NCI-H2107 treated with DMSO at 0.1 percent for 48 hours (cell line): ENCODE data around the gene ARHGDIG.
A peak's percentile ranks its signal among the peaks of the same experiment; 100 is the strongest.

Source experiments
- DNase-seq: peaks from one replicate; lab custom pipeline; 2025; ENCODE audit not compliant: unreplicated experiment; lab: John Stamatoyannopoulos, UW

The ARHGDIG gene

GRCh38 chr16:279531-279930, 860 bp upstream of the ARHGDIG start:
- DNase-seq, result no peak

GRCh38 chr16:280005-280460, 358 bp upstream of the ARHGDIG start:
- DNase-seq, result no peak

GRCh38 chr16:280991-281659, 734 bp downstream of the ARHGDIG start:
- DNase-seq, result no peak

GRCh38 chr16:281660-282255, 1.4 kb downstream of the ARHGDIG start:
- no peak for DNase-seq

- no peak for DNase-seq
Measured at GRCh38 chr16:282491-282890, 2.1 kb downstream of the ARHGDIG start.

GRCh38 chr16:283033-283805, 2.8 kb downstream of the ARHGDIG start, which contains the start of gene PDIA2:
PDIA2 (plus strand) TSS chr16:283164; CDS start chr16:283170, 6 bp downstream.
- DNase-seq, result no peak

- DNase-seq, result no peak
Measured at GRCh38 chr16:284204-285120, 4.1 kb downstream of the ARHGDIG start.

GRCh38 chr16:285146-286055, 5.0 kb downstream of the ARHGDIG start:
- no peak for DNase-seq

- no peak for DNase-seq
Measured at GRCh38 chr16:286491-287297, 6.3 kb downstream of the ARHGDIG start.

GRCh38 chr16:287298-287811, 7.0 kb downstream of the ARHGDIG start:
- DNase-seq, result peak; percentile 30

- DNase-seq, result no peak
Measured at GRCh38 chr16:287981-288920, 7.9 kb downstream of the ARHGDIG start.

- DNase-seq, result no peak
Measured at GRCh38 chr16:289395-289997, 9.1 kb downstream of the ARHGDIG start.

- no peak for DNase-seq
Measured at GRCh38 chr16:290015-290680, 9.8 kb downstream of the ARHGDIG start.

- DNase-seq, result no peak
Measured at GRCh38 chr16:290681-291405, 10.5 kb downstream of the ARHGDIG start.

GRCh38 chr16:291539-291938, 11.1 kb downstream of the ARHGDIG start:
- DNase-seq, result no peak
